Measurements from ENCODE around the gene TNKS2. TPM values are rescaled to one million over a fixed set of nuclear protein-coding genes. Genes with fewer than 3 reads are reported as not detected.
A peak's percentile ranks its signal among the peaks of the same experiment; 100 is the strongest.

The TNKS2 gene
- total RNA-seq, 1 donor: 61.5 TPM

GRCh38 chr10:91883549-91884444 is 85.6 kb downstream of the TNKS2 start:
- Histone ChIP-seq H3K4me2 (ENCODE audit: insufficient read depth, low read length) (peak overlapping the region; percentile 97), H3K27ac (ENCODE audit: low read depth, low read length) (peak overlapping the region; percentile 8), H2AFZ (ENCODE audit: low read length) (peak overlapping the region; percentile 99), H3K27me3 (ENCODE audit: insufficient read depth, low read length) (no peaks in the 10 kb centered on the region), H3K9me3 (ENCODE audit: low read depth, low read length) (no peaks in the 10 kb centered on the region), H3K4me3 (ENCODE audit: insufficient read depth, low read length) (peak overlapping the region; percentile 69), H4K20me1 (ENCODE audit: insufficient read depth, low read length) (no peaks in the 10 kb centered on the region), H3K4me1 (ENCODE audit: insufficient read depth, low read length) (peaks cover 23% of the 10 kb centered on the region), H3K79me2 (ENCODE audit: insufficient read depth, low read length) (no peaks in the 10 kb centered on the region), H3K36me3 (ENCODE audit: insufficient read depth, low read length) (no peaks in the 10 kb centered on the region)
- TF ChIP-seq CTCF (IDR thresholded peaks at IDR 0.05; ENCODE audit: extremely low read depth, low read depth, low read length): no peak
- DNase-seq (ENCODE audit: insufficient read length, low spot score, missing footprints): peak; percentile 88

GRCh38 chr10:91884536-91884935 is 86.3 kb downstream of the TNKS2 start:
- no peaks in the 10 kb centered on the region for H4K20me1 ChIP-seq (ENCODE audit: insufficient read depth, low read length)
- no peaks in the 10 kb centered on the region for H3K9me3 ChIP-seq (ENCODE audit: low read depth, low read length)
- H3K4me1 ChIP-seq (ENCODE audit: insufficient read depth, low read length): peaks cover 23% of the 10 kb centered on the region
- no peaks in the 10 kb centered on the region for H3K79me2 ChIP-seq (ENCODE audit: insufficient read depth, low read length)
- H3K4me3 ChIP-seq (ENCODE audit: insufficient read depth, low read length): no peak overlapping the region
- no peaks in the 10 kb centered on the region for H3K27me3 ChIP-seq (ENCODE audit: insufficient read depth, low read length)
- no peak for TF ChIP-seq CTCF (IDR thresholded peaks at IDR 0.05; ENCODE audit: extremely low read depth, low read depth, low read length)
- peak overlapping the region; percentile 99 for H2AFZ ChIP-seq (ENCODE audit: low read length)
- H3K27ac ChIP-seq (ENCODE audit: low read depth, low read length): no peak overlapping the region
- no peak overlapping the region for H3K4me2 ChIP-seq (ENCODE audit: insufficient read depth, low read length)
- no peaks in the 10 kb centered on the region for H3K36me3 ChIP-seq (ENCODE audit: insufficient read depth, low read length)
- DNase-seq (ENCODE audit: insufficient read length, low spot score, missing footprints): no peak

- Histone ChIP-seq H3K9me3 (ENCODE audit: low read depth, low read length) (no peaks in the 10 kb centered on the region), H3K27me3 (ENCODE audit: insufficient read depth, low read length) (no peaks in the 10 kb centered on the region), H3K36me3 (ENCODE audit: insufficient read depth, low read length) (no peaks in the 10 kb centered on the region), H3K27ac (ENCODE audit: low read depth, low read length) (no peak overlapping the region), H2AFZ (ENCODE audit: low read length) (no peak overlapping the region), H4K20me1 (ENCODE audit: insufficient read depth, low read length) (no peaks in the 10 kb centered on the region), H3K79me2 (ENCODE audit: insufficient read depth, low read length) (no peaks in the 10 kb centered on the region), H3K4me2 (ENCODE audit: insufficient read depth, low read length) (no peak overlapping the region), H3K4me3 (ENCODE audit: insufficient read depth, low read length) (no peak overlapping the region), H3K4me1 (ENCODE audit: insufficient read depth, low read length) (peaks cover 23% of the 10 kb centered on the region)
- no peak for TF ChIP-seq CTCF (IDR thresholded peaks at IDR 0.05; ENCODE audit: extremely low read depth, low read depth, low read length)
- DNase-seq (ENCODE audit: insufficient read length, low spot score, missing footprints): no peak
These were observed 87.3 kb downstream of the TNKS2 start for GRCh38 chr10:91885362-91886079.

- Histone ChIP-seq H2AFZ (ENCODE audit: low read length) (peak overlapping the region; percentile 79), H3K4me3 (ENCODE audit: insufficient read depth, low read length) (peak overlapping the region; percentile 72), H3K79me2 (ENCODE audit: insufficient read depth, low read length) (no peaks in the 10 kb centered on the region), H3K27me3 (ENCODE audit: insufficient read depth, low read length) (no peaks in the 10 kb centered on the region), H4K20me1 (ENCODE audit: insufficient read depth, low read length) (no peaks in the 10 kb centered on the region), H3K27ac (ENCODE audit: low read depth, low read length) (no peak overlapping the region), H3K4me1 (ENCODE audit: insufficient read depth, low read length) (peaks cover 23% of the 10 kb centered on the region), H3K4me2 (ENCODE audit: insufficient read depth, low read length) (peak overlapping the region; percentile 90), H3K36me3 (ENCODE audit: insufficient read depth, low read length) (no peaks in the 10 kb centered on the region), H3K9me3 (ENCODE audit: low read depth, low read length) (no peaks in the 10 kb centered on the region)
- DNase-seq (ENCODE audit: insufficient read length, low spot score, missing footprints): no peak
- no peak for TF ChIP-seq CTCF (IDR thresholded peaks at IDR 0.05; ENCODE audit: extremely low read depth, low read depth, low read length)
These were observed 88.7 kb downstream of the TNKS2 start for GRCh38 chr10:91886954-91887271.
